NCI-H2029 (cell line): ENCODE measurements around the gene MYCBP.

Experiments
- DNase-seq: peaks from one replicate; lab custom pipeline; 2025; lab: John Stamatoyannopoulos, UW

Gene MYCBP

DNA sequence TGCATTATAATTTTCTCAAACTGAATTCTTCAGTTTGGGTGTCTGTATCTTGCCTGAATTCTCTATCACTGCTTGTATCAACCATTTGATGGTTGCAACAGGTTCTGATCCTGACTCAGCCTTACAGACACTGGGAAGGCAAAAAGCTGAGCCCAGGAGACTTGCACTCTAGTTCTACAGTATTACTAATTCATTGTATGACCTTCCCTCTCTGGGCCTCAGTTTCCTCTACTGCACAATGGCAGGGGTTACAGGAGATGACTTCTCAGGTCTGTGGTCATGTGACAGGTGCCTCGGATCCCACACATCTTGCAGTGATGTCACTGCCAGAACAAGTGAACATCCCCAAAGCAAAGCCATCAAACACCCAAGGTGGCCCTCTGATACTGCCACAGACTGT lies 52.3 kb downstream of the MYCBP start:
- DNase-seq: no peak

DNA sequence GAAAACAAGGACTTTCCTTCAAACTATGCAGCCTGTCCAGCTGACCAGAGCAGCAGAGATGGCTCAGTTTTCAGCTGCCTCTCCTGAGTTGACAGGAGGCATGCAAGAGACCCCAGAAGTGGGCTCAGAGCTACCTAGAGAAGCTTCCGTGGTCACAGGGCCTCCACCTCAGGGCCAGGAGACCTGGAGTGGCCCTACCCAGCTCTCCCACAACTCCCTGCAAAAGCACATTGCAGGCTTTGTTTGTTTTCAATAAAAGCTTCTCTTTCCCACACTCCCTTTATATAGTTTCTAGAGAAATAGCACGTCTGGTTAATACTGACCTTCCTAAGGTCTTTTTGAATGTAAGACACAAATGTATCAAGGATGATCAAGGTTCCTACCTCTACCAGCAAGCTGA lies 53.6 kb downstream of the MYCBP start:
- DNase-seq: no peak

DNA sequence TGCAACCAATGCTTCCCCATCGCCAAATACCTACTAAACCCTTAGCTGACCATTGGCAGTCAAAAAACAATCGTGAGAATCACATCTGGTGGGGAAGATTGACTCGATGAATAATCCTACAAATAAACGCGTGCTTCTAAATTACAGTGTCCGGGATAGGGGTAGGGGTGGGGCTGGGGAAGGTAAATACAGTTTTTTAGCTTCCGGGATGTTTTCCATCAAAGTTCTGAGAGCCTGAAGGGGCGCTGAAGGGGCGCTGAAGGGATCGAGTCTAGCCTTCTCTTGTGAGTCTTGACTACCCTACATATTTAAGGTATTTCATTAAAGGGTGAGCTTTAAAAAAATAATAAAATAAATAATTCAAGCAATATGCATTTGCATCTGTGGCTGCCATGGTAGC lies 54.1 kb downstream of the MYCBP start:
- no peak for DNase-seq

DNA sequence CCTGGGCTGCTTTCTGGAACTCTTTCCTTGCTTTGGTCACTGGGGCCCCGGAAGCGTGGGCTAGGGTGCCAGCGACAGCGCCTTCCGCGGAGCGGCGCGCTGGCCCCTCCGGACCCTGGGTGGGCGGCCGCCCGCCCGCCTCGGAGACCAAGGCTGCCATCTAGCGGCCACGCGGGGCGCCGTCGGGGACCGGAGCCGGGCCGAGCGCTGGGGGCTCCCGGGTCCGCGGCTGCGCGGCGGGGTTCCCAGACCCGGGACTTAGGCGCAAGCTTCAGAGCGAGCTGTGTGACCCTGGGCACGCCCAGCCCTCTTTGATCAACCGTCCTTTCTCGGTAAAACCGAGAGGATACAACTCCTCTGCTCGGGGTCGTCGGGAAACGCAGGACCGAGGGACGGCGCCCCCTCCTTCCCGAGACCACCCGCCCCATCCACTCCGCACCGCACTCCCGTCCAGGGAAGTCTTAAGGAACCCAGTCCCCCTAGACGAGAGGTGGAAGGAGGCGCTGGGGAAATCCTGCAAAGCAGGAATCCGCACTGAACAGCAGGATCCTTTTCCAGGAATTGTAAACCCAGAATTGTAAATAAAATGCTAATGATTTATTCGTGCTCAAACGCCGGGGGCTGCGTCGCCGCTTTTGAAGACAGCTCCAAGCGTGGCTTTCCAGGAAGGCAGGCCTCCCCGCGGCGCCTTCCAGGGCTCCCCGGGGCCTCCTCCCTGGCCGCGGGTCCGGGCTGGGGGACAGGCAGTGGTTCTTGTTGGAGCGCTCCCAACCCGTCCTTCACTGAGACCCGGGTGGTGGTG lies 54.8 kb downstream of the MYCBP start:
- no peak for DNase-seq

DNA sequence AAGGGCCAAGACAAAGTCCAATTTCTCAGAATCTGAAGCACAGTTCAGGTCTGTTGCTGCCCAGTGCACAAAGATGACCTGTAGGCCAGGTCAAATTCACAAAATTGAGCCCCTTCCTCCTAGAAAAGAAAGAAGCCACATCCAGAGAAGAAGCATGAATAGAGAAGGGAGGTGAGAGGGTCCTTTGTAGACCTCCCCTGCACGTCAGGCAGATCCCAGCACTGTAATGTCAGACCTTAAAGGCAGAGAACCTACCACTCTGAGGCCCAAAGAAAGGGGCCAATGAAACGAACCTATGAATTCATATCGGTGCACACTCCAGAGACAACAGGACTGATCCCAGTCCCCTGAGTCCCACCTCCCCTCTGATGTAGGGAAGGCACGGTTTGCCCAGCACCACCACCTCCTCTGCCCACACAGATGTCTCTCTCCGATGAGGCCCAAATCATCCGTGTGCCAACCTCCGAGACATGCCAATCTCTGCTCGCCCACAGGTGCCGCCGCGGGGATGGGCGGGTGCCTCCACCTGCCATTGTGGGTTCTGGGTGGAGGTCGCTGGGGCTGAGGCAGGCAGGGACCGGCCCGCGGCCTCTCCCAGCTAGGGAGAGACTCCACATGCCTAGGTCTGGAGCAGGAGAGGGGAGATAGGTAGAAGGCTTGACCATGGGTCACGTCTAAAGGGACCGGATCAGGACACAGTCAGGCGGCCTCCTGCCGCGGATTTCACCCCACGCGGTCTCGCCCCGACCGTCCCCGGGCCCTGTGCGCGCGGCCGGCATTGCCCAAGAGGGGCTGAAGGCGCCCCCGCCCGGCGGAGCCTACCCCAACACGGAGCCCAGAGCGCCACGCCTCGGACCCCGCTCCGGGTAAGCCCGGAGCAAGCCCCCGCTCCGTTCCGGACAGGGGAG lies 55.6 kb downstream of the MYCBP start:
- DNase-seq: no peak

DNA sequence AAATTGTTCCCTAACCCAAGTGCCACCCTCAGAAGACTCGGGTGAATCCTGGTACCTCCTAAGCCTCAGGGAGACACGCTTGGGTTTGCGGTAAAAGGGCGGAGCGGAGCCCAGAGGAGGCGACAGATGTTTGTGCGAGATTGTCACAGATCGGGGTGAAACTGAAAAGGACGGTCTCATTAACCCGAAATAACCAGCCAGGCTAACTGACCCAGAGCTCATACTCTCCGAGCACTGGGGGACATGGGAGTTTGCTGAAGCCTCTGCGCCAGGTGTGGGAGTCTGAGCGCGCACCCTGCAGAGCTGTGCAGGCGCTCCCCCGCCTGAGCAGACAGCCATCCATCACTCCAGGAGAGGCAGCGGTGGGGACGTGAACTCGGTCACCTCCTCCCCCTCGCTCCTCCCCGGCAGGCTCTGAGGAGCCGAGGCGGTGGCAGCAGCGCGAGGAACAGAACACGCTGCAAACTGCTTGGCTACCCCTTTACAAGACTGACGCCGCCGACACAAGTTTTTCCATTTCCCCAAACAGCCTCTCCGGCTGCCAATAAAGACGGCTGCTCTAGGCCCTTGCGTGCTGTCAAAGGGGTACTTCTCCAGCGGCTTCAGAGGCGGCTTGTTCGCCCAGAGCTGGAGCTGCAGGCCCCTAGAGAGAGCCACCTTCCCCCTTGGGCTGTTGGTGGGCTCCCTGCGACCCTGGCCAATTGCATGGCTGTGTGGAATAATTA lies 57.1 kb downstream of the MYCBP start:
- no peak for DNase-seq

DNA sequence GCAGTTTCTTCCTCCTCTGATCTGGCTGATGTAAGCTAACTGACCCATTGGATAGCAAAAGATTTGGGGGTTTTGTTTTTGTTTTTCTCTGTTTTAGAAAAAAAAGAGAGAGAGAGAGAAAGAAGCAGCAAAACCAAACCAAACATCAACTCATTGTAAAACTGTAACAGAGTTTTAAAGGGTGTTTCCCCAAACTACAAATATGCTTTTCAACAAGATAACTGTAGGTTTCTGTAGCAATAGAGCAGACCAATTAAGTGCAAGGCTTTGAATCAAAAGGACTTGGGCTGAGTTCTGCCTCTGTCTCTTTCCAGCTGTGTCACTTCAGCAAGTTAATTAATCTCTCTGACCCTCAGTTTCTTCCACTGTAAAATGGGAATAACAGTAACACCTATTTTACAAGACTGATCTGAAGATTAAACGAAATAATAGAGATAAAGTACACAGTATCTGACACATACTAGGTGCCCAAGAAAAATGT lies 58.1 kb downstream of the MYCBP start:
- no peak for DNase-seq

DNA sequence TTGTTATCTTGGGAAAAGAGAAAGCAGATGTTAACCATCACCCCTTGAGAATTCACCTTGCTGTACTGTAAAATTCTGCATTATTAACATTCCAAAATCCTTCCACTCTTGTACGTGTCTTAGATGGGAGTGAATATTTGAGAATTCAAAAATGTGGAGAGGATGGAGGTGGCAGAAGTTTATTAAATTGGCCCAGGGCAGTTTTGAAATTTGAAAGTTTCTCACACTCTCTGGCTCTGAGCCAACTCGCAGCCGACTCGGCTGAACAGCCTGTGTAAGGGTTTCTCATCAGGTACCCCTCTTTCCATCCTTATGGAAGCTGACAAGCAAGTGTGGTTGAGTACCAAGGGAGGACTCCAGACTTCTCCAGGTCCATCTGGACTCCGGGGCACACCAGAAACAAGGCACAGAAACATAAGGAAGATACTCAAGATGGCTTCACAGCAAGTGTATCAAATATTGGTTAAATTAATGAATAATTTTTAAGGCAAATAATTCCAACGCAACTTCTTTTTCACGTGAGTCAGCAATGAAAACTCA lies 58.6 kb downstream of the MYCBP start:
- DNase-seq: no peak

DNA sequence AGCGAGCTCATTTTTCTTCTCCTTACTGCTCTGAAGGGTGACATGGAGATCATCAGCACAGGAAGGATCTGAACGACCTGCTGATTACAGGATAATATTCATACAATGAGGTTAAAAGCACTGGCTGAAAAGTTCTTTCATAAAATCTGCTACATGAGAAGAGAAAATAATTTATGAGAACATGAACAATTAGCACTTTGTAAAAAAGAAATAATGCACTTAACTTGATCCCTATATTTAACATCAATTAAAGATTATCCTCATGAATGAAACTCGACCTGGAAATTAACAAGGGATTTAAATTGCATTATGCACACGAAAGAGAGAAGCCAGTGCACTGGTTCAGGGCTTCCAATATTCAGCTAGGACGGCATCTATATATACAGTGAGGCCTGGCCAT lies 60.2 kb downstream of the MYCBP start:
- DNase-seq: no peak
